Lower lobe of right lung (tissue), 2 donors: ENCODE results near the gene ZSCAN18. TPM values are rescaled to one million over a fixed set of nuclear protein-coding genes. Genes with fewer than 3 reads are reported as not detected.

Source experiments
- ATAC-seq, 2 donors: fragments of 200-7000 bp; cut with Tn5 transposase; one replicate each; pipeline ENCODE4 v1.9.1; 2020 to 2022; ENCODE audit warnings: mild to moderate bottlenecking in 2 of 2, moderate library complexity in 2 of 2
- DNase-seq: peaks from one replicate; pipeline ENCODE4 v3.0.0-alpha.2; 2020
- H3K27ac ChIP-seq: fragments of 200-600 bp; one replicate; pipeline ENCODE4 v1.8.0; 2022
- H3K27me3 ChIP-seq: fragments of 200-600 bp; one replicate; pipeline ENCODE4 v1.8.0; 2022; ENCODE audit warnings: low read depth
- H3K36me3 ChIP-seq: fragments of 200-600 bp; one replicate; pipeline ENCODE4 v1.8.0; 2022; ENCODE audit warnings: mild to moderate bottlenecking
- H3K4me1 ChIP-seq: fragments of 200-600 bp; one replicate; pipeline ENCODE4 v1.8.0; 2022
- H3K4me3 ChIP-seq: fragments of 200-600 bp; one replicate; pipeline ENCODE4 v1.8.0; 2022; ENCODE audit warnings: mild to moderate bottlenecking
- H3K9me3 ChIP-seq: fragments of 200-600 bp; one replicate; pipeline ENCODE4 v1.8.0; 2022
- intact Hi-C: fragments of 100-400 bp; cut with DNase I; formaldehyde crosslinking; loops from one replicate; pipeline ENCODE4 v1.11.0; 2022
- total RNA-seq: library from RNA; stranded (reverse); fragmentation: NEBNext Ultra II Directional; extraction: Animal tissue kit (Norgen Biotek cat#: 25700); gene quantifications from one replicate; pipeline ENCODE4 v1.2.1, GENCODE V29; 2021
- TF ChIP-seq, protein P1 (sequence below): fragments of 200-600 bp; IDR thresholded peaks from one replicate; pipeline ENCODE4 v1.8.0; 2022; ENCODE audit warnings: antibody characterized with exemption, mild to moderate bottlenecking
- donor health status: DM: no; HTN: yes; CAD: no; lungs with severe emphysema.

The ZSCAN18 gene
- total RNA-seq, 1 donor from 2014 or later: 44.2 TPM

DNA sequence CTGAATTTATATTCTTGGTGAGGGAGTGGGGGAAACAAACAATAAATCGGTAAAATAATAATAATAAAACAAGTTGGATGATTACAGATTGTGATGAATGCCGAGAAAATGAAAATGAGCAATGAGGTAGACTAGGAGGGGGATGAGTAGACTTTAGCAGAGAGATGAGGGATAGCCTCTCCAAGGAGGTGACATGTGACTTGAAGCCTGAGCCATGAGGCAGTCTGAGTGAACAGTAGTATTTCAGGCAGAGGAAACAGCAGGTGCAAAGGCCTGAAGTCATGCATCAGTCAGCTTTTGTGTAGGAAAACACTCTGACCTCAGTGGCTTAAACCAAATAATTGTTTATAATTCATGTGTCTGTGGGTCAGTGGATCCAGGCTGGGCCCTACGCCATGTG, 34.3 kb downstream of the ZSCAN18 start:
- TF ChIP-seq, protein P1, sequence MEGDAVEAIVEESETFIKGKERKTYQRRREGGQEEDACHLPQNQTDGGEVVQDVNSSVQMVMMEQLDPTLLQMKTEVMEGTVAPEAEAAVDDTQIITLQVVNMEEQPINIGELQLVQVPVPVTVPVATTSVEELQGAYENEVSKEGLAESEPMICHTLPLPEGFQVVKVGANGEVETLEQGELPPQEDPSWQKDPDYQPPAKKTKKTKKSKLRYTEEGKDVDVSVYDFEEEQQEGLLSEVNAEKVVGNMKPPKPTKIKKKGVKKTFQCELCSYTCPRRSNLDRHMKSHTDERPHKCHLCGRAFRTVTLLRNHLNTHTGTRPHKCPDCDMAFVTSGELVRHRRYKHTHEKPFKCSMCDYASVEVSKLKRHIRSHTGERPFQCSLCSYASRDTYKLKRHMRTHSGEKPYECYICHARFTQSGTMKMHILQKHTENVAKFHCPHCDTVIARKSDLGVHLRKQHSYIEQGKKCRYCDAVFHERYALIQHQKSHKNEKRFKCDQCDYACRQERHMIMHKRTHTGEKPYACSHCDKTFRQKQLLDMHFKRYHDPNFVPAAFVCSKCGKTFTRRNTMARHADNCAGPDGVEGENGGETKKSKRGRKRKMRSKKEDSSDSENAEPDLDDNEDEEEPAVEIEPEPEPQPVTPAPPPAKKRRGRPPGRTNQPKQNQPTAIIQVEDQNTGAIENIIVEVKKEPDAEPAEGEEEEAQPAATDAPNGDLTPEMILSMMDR: no peak
- ATAC-seq: no peak
- H3K9me3 ChIP-seq: peaks cover 52% of the 10 kb centered on the region

DNA sequence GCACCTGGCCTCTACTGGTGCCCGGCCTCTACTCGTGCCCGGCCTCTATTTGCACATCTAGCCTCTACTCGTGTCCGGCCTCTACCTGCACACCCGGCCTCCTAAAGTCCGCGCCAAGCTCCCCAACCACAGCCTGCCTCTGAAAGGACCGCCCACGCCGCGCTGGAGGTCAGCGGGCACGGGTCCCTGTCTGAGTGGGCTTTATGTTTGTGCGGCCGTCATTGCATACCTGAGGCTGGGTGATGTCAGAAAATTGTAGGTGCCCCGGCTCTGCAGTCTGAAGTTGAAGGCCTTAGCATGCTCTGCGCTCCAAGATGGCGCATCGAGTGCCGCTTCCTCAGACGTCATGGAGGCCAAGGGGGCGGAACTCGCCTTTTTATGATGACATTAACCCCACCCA, 37.8 kb downstream of the ZSCAN18 start:
- TF ChIP-seq, protein P1: no peak
- Histone ChIP-seq H3K4me1 (no peaks in the 10 kb centered on the region), H3K27ac (no peak overlapping the region), H3K27me3 (no peaks in the 10 kb centered on the region), H3K4me3 (peak overlapping the region; percentile 65), H3K36me3 (peaks cover under 1% of the 10 kb centered on the region), H3K9me3 (peaks cover 20% of the 10 kb centered on the region)
- ATAC-seq (no peak), DNase-seq (no peak)
- intact Hi-C loops: no loop called here

More for the DNA sequence above, 34.3 kb downstream of the ZSCAN18 start:
- H3K4me3 ChIP-seq: no peak overlapping the region
- intact Hi-C loops: no loop called here
- H3K4me1 ChIP-seq: no peaks in the 10 kb centered on the region
- peaks cover 4% of the 10 kb centered on the region for H3K36me3 ChIP-seq
- H3K27me3 ChIP-seq: no peaks in the 10 kb centered on the region
- no peak for DNase-seq
- no peak overlapping the region for H3K27ac ChIP-seq

DNA sequence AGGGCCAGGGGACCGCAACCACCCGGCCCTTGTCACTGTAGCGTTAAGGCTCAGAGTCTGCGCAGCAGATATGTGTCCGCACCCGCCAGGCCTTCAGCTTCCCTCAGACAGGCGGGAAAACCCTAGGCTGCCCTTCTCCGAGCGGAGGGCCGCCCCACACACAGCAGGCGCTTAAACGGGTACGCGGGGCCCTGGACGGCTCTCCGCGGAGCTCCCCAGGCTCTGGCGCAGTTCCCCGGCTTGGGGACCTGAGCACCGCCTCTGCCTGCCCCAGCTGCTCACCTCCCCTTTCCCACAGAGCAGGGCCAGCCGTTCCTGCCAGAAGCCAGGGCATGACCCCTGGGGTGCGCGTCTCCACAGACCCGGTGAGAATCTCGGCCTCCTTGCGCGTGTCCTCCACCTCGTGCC, 38.4 kb downstream of the ZSCAN18 start:
- no peaks in the 10 kb centered on the region for H3K4me1 ChIP-seq
- ATAC-seq (peak; percentile 7 to 35), DNase-seq (no peak)
- H3K9me3 ChIP-seq: peaks cover 15% of the 10 kb centered on the region
- H3K36me3 ChIP-seq: no peaks in the 10 kb centered on the region
- H3K4me3 ChIP-seq: peak overlapping the region; percentile 65
- peak overlapping the region; percentile 87 for H3K27ac ChIP-seq
- no peaks in the 10 kb centered on the region for H3K27me3 ChIP-seq
- intact Hi-C loops: no loop called here
- TF ChIP-seq, protein P1: no peak

DNA sequence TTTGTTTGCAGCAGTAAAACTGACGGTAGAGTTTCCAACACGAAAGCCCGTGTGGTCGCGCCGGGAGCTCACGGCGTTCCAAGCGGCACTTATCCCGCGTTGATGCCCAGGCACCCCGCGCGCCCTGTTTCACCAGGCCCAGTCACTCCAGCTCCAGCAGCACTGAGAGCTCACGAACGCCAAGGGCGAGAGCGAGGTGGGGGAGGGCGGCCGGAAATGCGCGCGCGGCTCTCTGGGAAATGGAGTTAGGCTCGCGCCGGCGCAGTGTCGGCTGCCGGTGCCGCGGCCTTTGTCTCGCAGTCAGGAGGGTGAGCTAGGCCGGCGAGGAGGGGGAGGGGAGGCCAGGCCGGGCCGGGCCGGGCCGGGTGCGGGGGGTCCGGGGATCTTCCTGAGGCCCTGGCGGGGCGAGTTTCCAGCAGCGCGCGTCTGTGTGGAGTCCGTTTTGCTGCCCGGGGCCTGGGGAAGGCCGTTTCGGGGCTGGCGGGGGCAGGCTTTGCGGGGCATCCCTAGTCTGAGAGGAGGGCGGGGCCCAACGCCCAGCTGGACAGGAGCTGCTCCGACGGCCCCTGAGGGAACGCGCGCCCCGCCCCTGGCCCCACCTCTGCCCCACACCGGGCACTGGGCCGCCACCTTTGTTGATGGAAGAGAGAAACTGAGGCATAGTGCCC, 38.9 kb downstream of the ZSCAN18 start, which contains the start of gene ZNF135:
Gene ZNF135 (plus strand): TSS at position 280 of the 668 bp plus-strand sequence. CDS start 721 bp downstream, outside the sequence.
- DNase-seq (peak; percentile 83), ATAC-seq (peak; percentile 89 to 96)
- intact Hi-C loops: no loop called here
- Histone ChIP-seq H3K9me3 (peaks cover 11% of the 10 kb centered on the region), H3K4me3 (peak within 1 kb of the TSS; percentile 65), H3K36me3 (no peaks in the 10 kb centered on the region), H3K27me3 (no peaks in the 10 kb centered on the region), H3K4me1 (no peaks in the 10 kb centered on the region), H3K27ac (peak within 1 kb of the TSS; percentile 87)
- TF ChIP-seq, protein P1: no peak

- no peak for DNase-seq
- ATAC-seq: no peak
- no peaks in the 10 kb centered on the region for H3K4me1 ChIP-seq
- no peaks in the 10 kb centered on the region for H3K36me3 ChIP-seq
- H3K4me3 ChIP-seq: peak overlapping the region; percentile 65
- no peaks in the 10 kb centered on the region for H3K27me3 ChIP-seq
- peaks cover 10% of the 10 kb centered on the region for H3K9me3 ChIP-seq
- H3K27ac ChIP-seq: peak overlapping the region; percentile 87
- TF ChIP-seq, protein P1: no peak
- intact Hi-C loops: no loop called here
These were observed 39.6 kb downstream of the ZSCAN18 start for GRCh38 chr19:58058467-58058866.
